HEK293 (cell line): ENCODE results near the gene CTSA.

ENCODE experiments used
- AEBP2 ChIP-seq: fragments of 450-650 bp; formaldehyde crosslinking; IDR thresholded peaks from 2 replicates; pipeline ENCODE4 v1.5.1; 2016; ENCODE audit warnings: missing biosample characterization, missing genetic modification characterization, borderline replicate concordance
- BCL11B ChIP-seq: fragments of 450-650 bp; formaldehyde crosslinking; IDR thresholded peaks from 2 replicates; pipeline ENCODE4 v1.5.1; 2016; ENCODE audit warnings: low read depth, missing biosample characterization, missing genetic modification characterization
- BCL6B ChIP-seq: fragments of 450-650 bp; formaldehyde crosslinking; IDR thresholded peaks from 2 replicates; pipeline ENCODE4 v1.5.1; 2017; ENCODE audit warnings: missing biosample characterization, missing genetic modification characterization
- KLF10 ChIP-seq: fragments of 450-650 bp; IDR thresholded peaks from 2 replicates; pipeline ENCODE4 v1.5.1; 2018; ENCODE audit warnings: missing biosample characterization, mild to moderate bottlenecking, missing genetic modification characterization
- KLF8 ChIP-seq: fragments of 450-650 bp; formaldehyde crosslinking; IDR thresholded peaks from 2 replicates; pipeline ENCODE4 v1.5.1; 2016; ENCODE audit warnings: missing biosample characterization, missing genetic modification characterization
- MZF1 ChIP-seq: fragments of 450-650 bp; formaldehyde crosslinking; IDR thresholded peaks from 2 replicates; pipeline ENCODE4 v1.5.1; 2017; ENCODE audit warnings: missing biosample characterization, missing genetic modification characterization, borderline replicate concordance
- SCRT2 ChIP-seq: fragments of 450-650 bp; formaldehyde crosslinking; IDR thresholded peaks from 2 replicates; pipeline ENCODE4 v1.5.1; 2016; ENCODE audit warnings: missing biosample characterization, missing genetic modification characterization
- TCF7L2 ChIP-seq: IDR thresholded peaks from 2 replicates; pipeline ENCODE4 v1.6.1; 2011; ENCODE audit warnings: low read depth, mild to moderate bottlenecking, inconsistent platforms, low read length, moderate library complexity, borderline replicate concordance
- WT1 ChIP-seq: fragments of 450-650 bp; formaldehyde crosslinking; IDR thresholded peaks from 2 replicates; pipeline ENCODE4 v1.5.1; 2016; ENCODE audit warnings: missing biosample characterization, missing genetic modification characterization
- ZBTB11 ChIP-seq: fragments of 450-650 bp; formaldehyde crosslinking; conservative IDR thresholded peaks from 2 replicates; pipeline ENCODE4 v1.5.1; 2016; ENCODE audit warnings: low read depth, missing biosample characterization, missing genetic modification characterization
- ZBTB20 ChIP-seq: fragments of 450-650 bp; formaldehyde crosslinking; IDR thresholded peaks from 2 replicates; pipeline ENCODE4 v1.5.1; 2016; ENCODE audit warnings: missing biosample characterization, missing genetic modification characterization
- ZFP37 ChIP-seq: fragments of 450-650 bp; formaldehyde crosslinking; IDR thresholded peaks from 2 replicates; pipeline ENCODE4 v1.5.1; 2016; ENCODE audit warnings: missing biosample characterization, missing genetic modification characterization
- ZNF148 ChIP-seq: fragments of 450-650 bp; formaldehyde crosslinking; IDR thresholded peaks from 2 replicates; pipeline ENCODE4 v1.5.0; 2017; ENCODE audit warnings: missing biosample characterization, missing genetic modification characterization, borderline replicate concordance
- ZNF169 ChIP-seq: fragments of 450-650 bp; formaldehyde crosslinking; IDR thresholded peaks from 2 replicates; pipeline ENCODE4 v1.5.1; 2016; ENCODE audit warnings: missing biosample characterization, missing genetic modification characterization
- ZNF174 ChIP-seq: fragments of 450-650 bp; formaldehyde crosslinking; IDR thresholded peaks from 2 replicates; pipeline ENCODE4 v1.5.0; 2017; ENCODE audit warnings: missing biosample characterization, mild to moderate bottlenecking, missing genetic modification characterization
- ZNF239 ChIP-seq: fragments of 450-650 bp; formaldehyde crosslinking; IDR thresholded peaks from 2 replicates; pipeline ENCODE4 v1.5.1; 2016; ENCODE audit warnings: missing biosample characterization, missing genetic modification characterization
- ZNF354C ChIP-seq: fragments of 450-650 bp; formaldehyde crosslinking; IDR thresholded peaks from 2 replicates; pipeline ENCODE4 v1.5.1; 2016; ENCODE audit warnings: missing biosample characterization, missing genetic modification characterization, low read depth, borderline replicate concordance
- ZNF362 ChIP-seq: fragments of 450-650 bp; formaldehyde crosslinking; IDR thresholded peaks from 2 replicates; pipeline ENCODE4 v1.5.1; 2016; ENCODE audit warnings: missing biosample characterization, missing genetic modification characterization
- ZNF404 ChIP-seq: fragments of 450-650 bp; formaldehyde crosslinking; IDR thresholded peaks from 2 replicates; pipeline ENCODE4 v1.5.1; 2017; ENCODE audit warnings: missing biosample characterization, missing genetic modification characterization
- ZNF423 ChIP-seq: fragments of 450-650 bp; formaldehyde crosslinking; IDR thresholded peaks from 2 replicates; pipeline ENCODE4 v1.5.1; 2016; ENCODE audit warnings: missing biosample characterization, missing genetic modification characterization
- ZNF707 ChIP-seq: fragments of 450-650 bp; formaldehyde crosslinking; IDR thresholded peaks from 2 replicates; pipeline ENCODE4 v1.5.1; 2016; ENCODE audit warnings: missing biosample characterization, missing genetic modification characterization
- ZNF76 ChIP-seq: fragments of 450-650 bp; formaldehyde crosslinking; IDR thresholded peaks from 2 replicates; pipeline ENCODE4; 2016; ENCODE audit warnings: low read depth, missing biosample characterization, missing genetic modification characterization, borderline replicate concordance
- ZSCAN23 ChIP-seq: fragments of 450-650 bp; formaldehyde crosslinking; IDR thresholded peaks from 2 replicates; pipeline ENCODE4 v1.5.1; 2016; ENCODE audit warnings: missing biosample characterization, missing genetic modification characterization
- TF ChIP-seq, protein P1 (sequence below): fragments of 450-650 bp; formaldehyde crosslinking; IDR thresholded peaks from 2 replicates; pipeline ENCODE4 v1.5.1; 2016; ENCODE audit warnings: missing biosample characterization, missing genetic modification characterization
- TF ChIP-seq, protein P2 (sequence below): fragments of 450-650 bp; formaldehyde crosslinking; IDR thresholded peaks from 2 replicates; pipeline ENCODE4 v1.5.1; 2017; ENCODE audit warnings: missing biosample characterization, missing genetic modification characterization

CTSA gene

GRCh38 chr20:45890985-45891983, at the start of gene CTSA, which contains the start of gene NEURL2 (continued):
- TF ChIP-seq ZNF362 (tag by site-specific recombination) (no peak), MZF1 (tag by site-specific recombination) (no peak), ZNF76 (tag by site-specific recombination) (peak; percentile 69; the same call in 1 of the 2 replicates), ZNF404 (no peak), ZFP37 (tag by site-specific recombination) (peak; percentile 75; the same call in 1 of the 2 replicates), ZNF148 (tag by site-specific recombination) (no peak), ZNF239 (tag by site-specific recombination) (no peak), ZNF707 (tag by site-specific recombination) (no peak), ZNF169 (tag by site-specific recombination) (no peak), TCF7L2 (no peak), WT1 (tag by site-specific recombination) (peak; percentile 68), BCL6B (peak; percentile 62; the same call in 1 of the 2 replicates), KLF8 (tag by site-specific recombination) (peak; percentile 90), ZSCAN23 (tag by site-specific recombination) (peak; percentile 91), ZNF174 (tag by site-specific recombination) (no peak), SCRT2 (0 out of 2 replicates have a peak, but pooled peaks have one; percentile 11), AEBP2 (no peak), ZBTB20 (tag by site-specific recombination) (peak; percentile 77), BCL11B (tag by site-specific recombination) (peak; percentile 85), ZNF354C (tag by site-specific recombination) (no peak), KLF10 (tag by site-specific recombination) (peak; percentile 84), ZNF423 (tag by site-specific recombination) (no peak; the same call in 1 of the 2 replicates), ZBTB11 (peak; percentile 55; the same call in 1 of the 2 replicates)
- TF ChIP-seq, protein P1, sequence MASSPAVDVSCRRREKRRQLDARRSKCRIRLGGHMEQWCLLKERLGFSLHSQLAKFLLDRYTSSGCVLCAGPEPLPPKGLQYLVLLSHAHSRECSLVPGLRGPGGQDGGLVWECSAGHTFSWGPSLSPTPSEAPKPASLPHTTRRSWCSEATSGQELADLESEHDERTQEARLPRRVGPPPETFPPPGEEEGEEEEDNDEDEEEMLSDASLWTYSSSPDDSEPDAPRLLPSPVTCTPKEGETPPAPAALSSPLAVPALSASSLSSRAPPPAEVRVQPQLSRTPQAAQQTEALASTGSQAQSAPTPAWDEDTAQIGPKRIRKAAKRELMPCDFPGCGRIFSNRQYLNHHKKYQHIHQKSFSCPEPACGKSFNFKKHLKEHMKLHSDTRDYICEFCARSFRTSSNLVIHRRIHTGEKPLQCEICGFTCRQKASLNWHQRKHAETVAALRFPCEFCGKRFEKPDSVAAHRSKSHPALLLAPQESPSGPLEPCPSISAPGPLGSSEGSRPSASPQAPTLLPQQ (tag by site-specific recombination), result peak; percentile 75
- TF ChIP-seq, protein P2, sequence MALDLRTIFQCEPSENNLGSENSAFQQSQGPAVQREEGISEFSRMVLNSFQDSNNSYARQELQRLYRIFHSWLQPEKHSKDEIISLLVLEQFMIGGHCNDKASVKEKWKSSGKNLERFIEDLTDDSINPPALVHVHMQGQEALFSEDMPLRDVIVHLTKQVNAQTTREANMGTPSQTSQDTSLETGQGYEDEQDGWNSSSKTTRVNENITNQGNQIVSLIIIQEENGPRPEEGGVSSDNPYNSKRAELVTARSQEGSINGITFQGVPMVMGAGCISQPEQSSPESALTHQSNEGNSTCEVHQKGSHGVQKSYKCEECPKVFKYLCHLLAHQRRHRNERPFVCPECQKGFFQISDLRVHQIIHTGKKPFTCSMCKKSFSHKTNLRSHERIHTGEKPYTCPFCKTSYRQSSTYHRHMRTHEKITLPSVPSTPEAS (tag by site-specific recombination), result 0 out of 2 replicates have a peak, but pooled peaks have one; percentile 27
